CD14-positive monocyte (primary cell): ENCODE measurements around the gene ENO2. TPM values are rescaled to one million over a fixed set of nuclear protein-coding genes. Genes with fewer than 3 reads are reported as not detected.

Experiments used
- DNase-seq, 3 donors: peaks; one replicate each; pipeline ENCODE4 v3.0.0-alpha.2; 2011 to 2022
- H2AFZ ChIP-seq: 2 replicates; pipeline ENCODE4 v1.6.0; 2012; ENCODE audit warnings: mild to moderate bottlenecking, low read depth, low read length, inconsistent platforms; ENCODE audit not compliant: insufficient read depth, poor library complexity, severe bottlenecking
- H3K27ac ChIP-seq, 2 donors: 1 replicate in 1 of 2; 2 replicates in 1 of 2; pipeline ENCODE4 v1.5.1; 2012 to 2013; ENCODE audit warnings: low read length in 2 of 2, control low read depth in 1 of 2, inconsistent platforms in 1 of 2, low read depth in 1 of 2, mild to moderate bottlenecking in 1 of 2
- H3K27me3 ChIP-seq, 2 donors: one replicate each; pipeline versions ENCODE4 v1.6.0 to v1.6.1; 2011 to 2013; ENCODE audit warnings: low read length in 2 of 2; ENCODE audit not compliant: control insufficient read depth in 2 of 2, insufficient read depth in 2 of 2
- H3K36me3 ChIP-seq, 2 donors: replicated peaks in 1 of 2; 1 replicate in 1 of 2; 2 replicates in 1 of 2; pipeline versions ENCODE4 v1.5.1 to v1.6.1; 2012 to 2013; ENCODE audit warnings: low read length in 2 of 2, control low read depth in 1 of 2, inconsistent platforms in 1 of 2, mild to moderate bottlenecking in 1 of 2; ENCODE audit not compliant: insufficient read depth in 2 of 2, control insufficient read depth in 1 of 2
- H3K4me1 ChIP-seq, 2 donors: 1 replicate in 1 of 2; 2 replicates in 1 of 2; pipeline versions ENCODE4 v1.5.1 to v1.6.1; 2012 to 2013; ENCODE audit warnings: low read length in 2 of 2, control low read depth in 1 of 2, inconsistent platforms in 1 of 2, mild to moderate bottlenecking in 1 of 2, moderate library complexity in 1 of 2; ENCODE audit not compliant: insufficient read depth in 2 of 2, control insufficient read depth in 1 of 2
- H3K4me2 ChIP-seq: replicated peaks from 2 replicates; pipeline ENCODE3; 2012; ENCODE audit warnings: low read length, moderate library complexity, mild to moderate bottlenecking; ENCODE audit not compliant: poor library complexity, severe bottlenecking; ENCODE audit errors: extremely low read depth
- H3K4me3 ChIP-seq, 3 experiments: fragments of 200-600 bp in 1 of 3; sonication (generic) in 1 of 3; replicated peaks in 1 of 3; 1 replicate in 2 of 3; 2 replicates in 1 of 3; pipeline ENCODE4 v1.5.1; 2011 to 2013; ENCODE audit warnings: low read length in 3 of 3, mild to moderate bottlenecking in 3 of 3, control low read depth in 2 of 3, low read depth in 2 of 3, inconsistent platforms in 1 of 3, moderate library complexity in 1 of 3
- H3K79me2 ChIP-seq: 2 replicates; pipeline ENCODE4 v1.6.0; 2012; ENCODE audit warnings: mild to moderate bottlenecking, control low read depth, inconsistent platforms, low read length, moderate library complexity; ENCODE audit not compliant: insufficient read depth
- H3K9ac ChIP-seq: 2 replicates; pipeline ENCODE4 v1.6.0; 2017; ENCODE audit warnings: low read length, mild to moderate bottlenecking; ENCODE audit not compliant: insufficient read depth, poor library complexity, severe bottlenecking
- H3K9me3 ChIP-seq, 2 donors: replicated peaks in 1 of 2; 1 replicate in 1 of 2; 2 replicates in 1 of 2; pipeline versions ENCODE4 v1.5.1 to v1.6.1; 2012 to 2013; ENCODE audit warnings: low read length in 2 of 2, control low read depth in 1 of 2; ENCODE audit not compliant: control insufficient read depth in 1 of 2, insufficient read depth in 1 of 2
- H4K20me1 ChIP-seq: 2 replicates; pipeline ENCODE4 v1.6.0; 2012; ENCODE audit warnings: mild to moderate bottlenecking, low read length, control low read depth, moderate library complexity; ENCODE audit not compliant: insufficient read depth
- H3K27ac Mint-ChIP-seq, 7 donors: one replicate each; pipeline ENCODE4 v1.8.0; 2020; ENCODE audit warnings: mild to moderate bottlenecking in 7 of 7, mixed read lengths in 7 of 7, moderate library complexity in 6 of 7, inconsistent platforms in 2 of 7
- H3K27me3 Mint-ChIP-seq, 3 donors: one replicate each; pipeline ENCODE4 v1.8.0; 2021 to 2022; ENCODE audit warnings: low read depth in 3 of 3, mild to moderate bottlenecking in 3 of 3, mixed read lengths in 3 of 3, moderate library complexity in 3 of 3, inconsistent platforms in 1 of 3
- H3K36me3 Mint-ChIP-seq, 2 donors: one replicate each; pipeline ENCODE4 v1.8.0; 2020; ENCODE audit warnings: mixed read lengths in 2 of 2, inconsistent platforms in 1 of 2, mild to moderate bottlenecking in 1 of 2
- H3K4me1 Mint-ChIP-seq: one replicate; pipeline ENCODE4 v1.8.0; 2020; ENCODE audit warnings: mild to moderate bottlenecking, mixed read lengths
- H3K4me3 Mint-ChIP-seq, 2 donors: one replicate each; pipeline ENCODE4 v1.8.0; 2020; ENCODE audit warnings: mild to moderate bottlenecking in 2 of 2, mixed read lengths in 2 of 2, moderate library complexity in 1 of 2
- H3K9me3 Mint-ChIP-seq, 7 donors: one replicate each; pipeline ENCODE4 v1.8.0; 2020 to 2022; ENCODE audit warnings: mixed read lengths in 7 of 7, mild to moderate bottlenecking in 6 of 7, moderate library complexity in 6 of 7, inconsistent platforms in 2 of 7
- CTCF ChIP-seq: fragments of 200-600 bp; IDR thresholded peaks from one replicate; pipeline ENCODE4 v1.8.0; 2022; ENCODE audit warnings: antibody characterized with exemption, mild to moderate bottlenecking
- WGBS: methylation state at CpG from one replicate; pipeline ENCODE4 v1.1.5; 2013; ENCODE audit warnings: missing lambda C conversion rate; ENCODE audit not compliant: insufficient coverage; 5-methylcytosine and 5-hydroxymethylcytosine counted together
- intact Hi-C, 2 donors: fragments of 100-400 bp; cut with micrococcal nuclease; formaldehyde crosslinking; loops; one replicate each; pipeline versions ENCODE4 v1.15.0 to v1.15.1; 2023
- polyA plus RNA-seq, 3 donors: library from polyadenylated mRNA; depleted of rRNA in 1 of 3; unstranded in 2 of 3; stranded (reverse) in 1 of 3; fragments of 300-500 nt in 2 of 3; fragments of >200 nt in 1 of 3; fragmentation: Illumina TruSeq in 2 of 3; gene quantifications; 1 replicate in 2 of 3; 2 replicates in 1 of 3; pipeline ENCODE4 v1.2.3, GENCODE V29; 2012 to 2021

Gene ENO2
- polyA plus RNA-seq, 3 donors, result 0.09 to 0.43 (median 0.19) TPM

- no peak for TF ChIP-seq CTCF
- Histone ChIP-seq H4K20me1 (no peaks in the 10 kb centered on the region), H3K4me1 (peaks cover 33 to 40% of the 10 kb centered on the region in 2 donors), H3K9me3 (no peaks in the 10 kb centered on the region), H3K79me2 (peaks cover 17% of the 10 kb centered on the region), H3K4me2 (peak overlapping the region; percentile 88), H3K4me3 (peak overlapping the region; percentile 27 to 80 (median 50)), H3K36me3 (no peaks in the 10 kb centered on the region), H3K9ac (peak overlapping the region; percentile 65), H2AFZ (peak overlapping the region; percentile 87), H3K27ac (no peak overlapping the region), H3K27me3 (peaks cover 3 to 37% of the 10 kb centered on the region in 2 donors)
- Mint-ChIP-seq H3K4me3 (peak overlapping the region; percentile 89 to 93), H3K27me3 (peaks cover 32 to 57% (median 47%) of the 10 kb centered on the region in 3 donors), H3K4me1 (peaks cover 41% of the 10 kb centered on the region), H3K36me3 (peaks cover 7 to 15% of the 10 kb centered on the region in 2 donors), H3K27ac (peak overlapping the region in 6 of 7 donors; percentile 41 to 80 (median 67)), H3K9me3 (peaks cover 0 to 5% (median 2%) of the 10 kb centered on the region in 7 donors)
- intact Hi-C loops, result no loop called here
- WGBS, result 0% methylated on average over 11 of the region's 19 CpGs
- no peak for DNase-seq
Observed at GRCh38 chr12:6928703-6929407, 14.5 kb downstream of the ENO2 start.

- Mint-ChIP-seq H3K27ac (peak overlapping the region in 4 of 7 donors; percentile 38 to 73 (median 60)), H3K4me1 (peaks cover 38% of the 10 kb centered on the region), H3K4me3 (peak overlapping the region; percentile 89 to 93), H3K27me3 (peaks cover 32 to 55% (median 43%) of the 10 kb centered on the region in 3 donors), H3K36me3 (peaks cover 16 to 21% of the 10 kb centered on the region in 2 donors), H3K9me3 (peaks cover 0 to 5% (median 2%) of the 10 kb centered on the region in 7 donors)
- Histone ChIP-seq H3K4me3 (peak overlapping the region in 1 of 3 experiments; percentile 80), H3K36me3 (no peaks in the 10 kb centered on the region), H3K4me2 (peak overlapping the region; percentile 88), H3K27me3 (peaks cover 3 to 37% of the 10 kb centered on the region in 2 donors), H3K9me3 (no peaks in the 10 kb centered on the region), H2AFZ (no peak overlapping the region), H3K79me2 (peaks cover 17% of the 10 kb centered on the region), H3K9ac (peak overlapping the region; percentile 65), H3K27ac (no peak overlapping the region), H4K20me1 (no peaks in the 10 kb centered on the region), H3K4me1 (peaks cover 29 to 34% of the 10 kb centered on the region in 2 donors)
- intact Hi-C loops, result no loop called here
- WGBS, result 92% methylated on average over 3 of the region's 7 CpGs
- DNase-seq, result no peak
- no peak for TF ChIP-seq CTCF
Observed at GRCh38 chr12:6929466-6930452, 15.4 kb downstream of the ENO2 start.
